ENCODE measurements around the gene UCN2.
"Not testable (repeated sequence)": the region's sequence is repeated elsewhere in the genome, so short reads cannot be mapped to it uniquely, and the experiment has no call there.

UCN2 gene

DNA sequence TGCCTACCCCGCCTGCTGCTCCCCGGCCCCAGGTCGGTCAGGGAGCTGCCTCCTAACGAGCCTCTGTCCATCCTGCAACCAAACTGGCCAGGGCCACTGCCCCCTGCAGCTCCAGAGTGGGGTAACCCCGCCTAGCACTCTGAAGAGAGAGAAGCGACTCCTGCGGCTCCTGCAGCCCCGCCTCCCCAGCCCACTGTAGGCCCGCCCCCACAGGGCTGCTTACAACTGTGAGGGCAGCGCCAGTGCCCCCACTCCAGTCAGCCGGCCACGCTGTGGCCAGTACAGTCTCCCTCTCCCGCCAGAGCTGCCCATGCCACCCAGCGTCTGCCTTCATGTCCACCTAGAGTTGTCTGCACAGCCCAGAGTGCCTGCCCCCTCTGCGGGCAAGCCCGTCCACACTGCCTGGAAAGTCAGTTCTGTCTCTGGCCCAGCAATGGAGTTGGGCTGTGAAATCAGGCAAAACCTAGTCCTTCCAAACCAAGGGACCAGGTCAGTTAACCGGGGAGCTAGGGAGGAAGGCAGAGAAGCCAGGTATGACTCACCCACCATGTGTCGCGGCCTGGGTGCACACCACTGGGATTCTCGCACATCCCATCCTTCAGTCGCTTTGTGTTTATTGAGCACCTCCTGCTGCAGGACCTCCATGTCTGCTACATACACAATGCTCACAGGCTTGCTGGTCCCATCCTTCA lies 2.4 kb downstream of the UCN2 start:
- peak; percentile 34 for DNase-seq (ENCODE audit: low read depth)

DNA sequence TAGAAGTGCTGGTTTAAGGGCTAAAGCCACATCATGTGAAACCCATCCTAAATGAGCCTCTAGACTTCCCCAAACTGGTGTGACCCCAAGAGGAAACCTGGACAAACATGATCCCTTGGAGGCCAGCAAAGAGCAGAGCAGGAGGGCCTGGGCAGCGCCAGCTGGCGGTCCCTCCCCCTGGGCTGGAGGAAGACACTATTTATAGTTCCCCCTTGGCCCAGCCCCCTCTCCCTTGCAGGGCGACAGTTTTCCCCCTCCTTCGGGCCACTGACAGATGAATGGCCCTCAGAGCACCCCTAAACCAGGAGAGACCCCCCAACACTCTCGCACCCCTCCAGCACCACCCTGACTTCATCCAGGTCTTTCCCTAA lies 2.9 kb downstream of the UCN2 start:
- DNase-seq (ENCODE audit: low read depth) = no peak

DNA sequence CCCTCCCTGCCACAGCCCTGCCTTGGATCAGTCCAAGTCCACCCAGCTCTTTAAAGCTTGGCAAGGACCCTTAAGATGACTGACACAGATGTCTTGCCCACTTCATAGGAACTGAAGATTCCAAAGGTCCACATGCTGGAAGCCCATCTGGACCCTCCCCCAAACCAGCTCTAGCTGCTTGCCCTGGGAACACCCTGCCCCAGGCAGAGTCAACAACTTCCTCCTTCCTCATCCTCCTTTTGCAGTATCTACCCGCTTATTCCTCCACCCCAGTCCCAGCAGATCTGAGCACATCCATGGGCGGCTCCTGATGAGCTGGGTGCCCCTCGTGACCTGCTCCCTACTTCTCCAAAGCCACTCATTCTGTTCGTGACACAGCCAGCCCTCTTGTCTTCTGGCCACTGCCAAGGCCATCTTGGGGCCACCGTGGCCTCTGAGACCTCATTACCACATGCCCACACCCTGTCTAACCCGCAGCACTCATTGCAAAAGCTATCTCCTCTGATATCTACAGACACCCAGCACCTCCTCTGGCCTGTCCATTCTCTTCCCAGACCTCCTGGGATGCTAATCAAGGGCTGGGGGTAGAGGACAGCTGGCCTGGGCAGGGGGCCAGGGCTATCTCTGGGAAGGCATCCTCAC lies 5.0 kb downstream of the UCN2 start:
- no peak for DNase-seq (ENCODE audit: low read depth)

DNA sequence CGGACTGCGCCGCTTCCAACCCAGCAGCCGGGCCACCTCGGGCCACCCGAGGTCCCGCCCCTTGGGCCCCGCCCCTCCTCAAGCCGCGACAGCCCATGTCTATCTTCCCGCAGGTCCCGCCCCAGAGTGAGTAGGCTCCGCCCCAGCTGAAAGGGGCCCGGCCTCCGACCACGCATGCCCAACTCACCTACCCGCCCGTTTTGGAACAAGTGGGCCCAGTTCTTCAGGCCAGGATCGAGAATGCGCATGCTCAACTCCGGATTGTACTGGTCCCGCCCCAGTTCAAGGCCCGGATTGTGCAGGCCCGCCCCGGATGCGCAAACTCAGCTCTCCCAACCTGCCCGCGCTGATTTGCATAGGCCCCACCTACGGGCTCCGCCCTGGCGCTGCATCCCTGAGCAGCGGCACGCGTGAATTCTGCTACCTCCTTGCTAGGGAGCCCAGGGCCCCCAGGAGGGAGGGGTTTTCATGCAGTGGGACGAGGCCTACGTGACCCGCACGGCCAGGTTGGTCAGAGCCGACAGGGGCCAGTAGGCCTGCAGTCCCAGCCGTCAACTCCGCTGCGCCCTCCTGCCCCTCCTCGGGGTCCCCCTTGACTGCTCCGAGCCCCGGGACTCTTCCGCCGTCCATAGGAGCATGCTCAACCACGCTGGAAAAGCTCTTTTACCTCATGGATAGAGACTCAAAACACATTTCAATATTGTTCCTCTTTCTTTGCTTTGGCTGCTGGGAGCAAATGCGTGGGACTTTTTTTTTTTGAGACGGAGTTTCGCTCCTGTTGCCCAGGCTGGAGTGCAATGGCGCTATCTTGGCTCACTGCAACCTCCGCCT lies 6.6 kb downstream of the UCN2 start, which contains the start of gene PFKFB4:
Gene PFKFB4 (minus strand): TSS at position 8 of the 831 bp plus-strand sequence. CDS start 26 bp downstream, outside the sequence.
- peak; percentile 98 for DNase-seq (ENCODE audit: low read depth)

DNA sequence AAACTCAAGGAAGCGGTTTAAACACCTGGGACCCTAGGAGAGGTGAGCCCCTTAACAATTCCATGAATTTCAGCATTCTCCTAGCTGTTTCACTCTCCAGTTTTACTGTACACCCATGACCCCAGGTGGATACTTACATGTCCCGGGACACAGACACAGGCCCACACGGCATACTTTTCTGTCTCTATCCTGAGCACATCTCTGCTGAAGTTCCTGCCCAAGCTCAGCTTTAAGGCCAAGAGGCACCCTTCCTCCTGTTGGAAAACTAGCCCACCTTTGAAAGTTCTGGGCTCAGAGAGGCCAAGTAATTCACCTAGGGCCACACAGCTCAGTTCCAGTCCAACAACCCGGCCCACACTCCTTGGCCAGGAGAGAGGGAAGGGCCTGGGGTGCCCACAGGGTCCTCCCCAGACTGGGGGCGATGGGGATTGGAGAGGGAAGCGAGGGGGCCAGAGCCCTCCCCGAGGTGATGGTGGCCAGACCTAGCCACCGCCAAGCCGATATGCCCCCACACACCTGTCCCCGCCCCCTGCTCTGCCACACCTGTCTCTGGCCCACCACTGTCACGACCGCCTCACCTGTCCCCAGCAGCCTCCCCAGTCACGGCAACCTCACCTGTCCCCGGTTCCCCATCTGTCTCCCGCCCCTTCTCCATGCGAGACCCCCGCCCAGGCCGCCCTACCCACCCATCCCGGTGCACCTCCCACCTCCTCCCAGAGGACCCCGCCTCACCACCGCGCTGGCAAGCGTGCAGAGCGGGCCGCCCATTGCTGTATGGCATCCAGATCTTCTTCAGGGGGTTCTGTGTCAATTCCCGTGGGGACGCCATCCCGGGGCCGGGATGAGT lies 7.4 kb downstream of the UCN2 start:
- no peak for DNase-seq (ENCODE audit: low read depth)

DNA sequence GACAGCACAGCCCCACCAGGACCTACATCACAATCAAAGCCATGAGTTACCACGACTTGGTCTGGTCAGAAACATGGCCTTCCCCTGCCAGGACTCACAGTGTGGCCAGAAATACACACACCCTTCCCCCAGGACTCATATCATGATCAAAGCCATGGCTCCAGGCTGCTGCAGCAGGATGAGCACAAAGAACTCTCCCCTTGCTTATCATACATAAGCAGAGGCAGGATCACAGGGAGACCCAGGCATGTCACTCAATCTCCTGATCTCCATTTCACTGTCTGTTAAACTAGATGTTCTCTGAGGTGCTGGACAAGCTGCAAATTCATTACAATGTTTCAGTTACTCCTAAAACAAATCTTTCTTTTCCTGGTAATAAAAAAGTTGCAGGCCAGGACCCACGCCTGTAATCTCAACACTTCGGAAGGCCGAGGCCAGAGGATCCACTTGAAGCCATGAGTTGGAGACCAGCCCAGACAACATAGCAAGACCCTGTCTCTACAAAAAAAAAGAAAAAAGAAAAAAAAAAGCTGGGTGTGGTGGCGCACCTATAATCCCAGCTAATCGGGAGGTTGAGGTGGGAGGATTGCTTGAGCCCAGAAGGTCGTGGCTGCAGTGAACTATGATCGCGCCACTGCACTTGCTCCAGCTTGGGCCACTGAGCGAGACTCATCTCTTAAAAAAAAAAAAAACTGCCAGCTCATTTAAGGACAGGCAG lies 8.2 kb downstream of the UCN2 start:
- no peak for DNase-seq (ENCODE audit: low read depth)

DNA sequence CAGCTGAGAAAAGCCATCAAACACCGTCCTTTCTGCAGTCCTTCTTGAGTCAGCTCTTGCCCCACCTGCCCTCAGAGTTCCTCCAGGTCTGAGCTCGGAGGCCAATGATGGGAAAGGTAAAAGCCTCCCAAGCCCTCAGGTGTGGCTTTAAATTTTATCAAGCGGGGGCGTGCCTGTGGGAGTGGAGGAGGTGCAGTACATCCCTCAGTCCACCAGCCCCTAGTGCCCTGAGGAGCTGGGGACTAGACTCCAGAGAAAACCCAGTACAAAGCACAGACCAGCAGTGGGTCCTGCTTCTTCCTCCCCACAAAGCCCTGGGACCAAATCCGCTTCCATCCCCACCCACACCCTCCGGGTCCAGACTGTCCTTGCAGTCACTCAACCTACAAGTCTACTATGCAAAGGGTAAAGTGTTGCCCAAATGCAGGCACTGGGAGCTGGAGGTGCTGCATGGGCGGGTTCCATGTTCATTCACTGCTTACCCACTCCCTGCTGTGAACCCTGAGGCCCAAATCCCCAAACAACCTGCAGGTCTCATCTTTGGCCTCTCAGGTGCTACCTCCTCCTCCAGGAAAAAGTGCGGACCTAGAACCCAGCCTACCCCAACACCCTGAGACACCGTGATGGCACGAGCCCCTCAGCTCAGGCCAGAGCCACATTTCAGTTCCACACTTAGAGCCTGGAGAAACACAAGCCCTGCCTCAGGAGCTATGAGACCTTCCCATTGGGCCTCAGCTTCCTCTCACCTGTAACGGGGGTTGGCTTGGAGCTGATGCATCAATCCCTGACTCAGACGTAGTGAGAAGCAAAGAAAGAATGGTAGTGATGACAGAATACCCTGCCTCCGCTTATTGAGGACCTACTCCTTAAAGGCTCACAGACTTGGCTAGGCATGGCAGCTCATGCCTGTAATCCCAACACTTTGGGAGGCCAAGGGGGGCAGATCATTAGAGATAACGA lies 9.4 kb downstream of the UCN2 start:
- DNase-seq (ENCODE audit: low read depth) = no peak

DNA sequence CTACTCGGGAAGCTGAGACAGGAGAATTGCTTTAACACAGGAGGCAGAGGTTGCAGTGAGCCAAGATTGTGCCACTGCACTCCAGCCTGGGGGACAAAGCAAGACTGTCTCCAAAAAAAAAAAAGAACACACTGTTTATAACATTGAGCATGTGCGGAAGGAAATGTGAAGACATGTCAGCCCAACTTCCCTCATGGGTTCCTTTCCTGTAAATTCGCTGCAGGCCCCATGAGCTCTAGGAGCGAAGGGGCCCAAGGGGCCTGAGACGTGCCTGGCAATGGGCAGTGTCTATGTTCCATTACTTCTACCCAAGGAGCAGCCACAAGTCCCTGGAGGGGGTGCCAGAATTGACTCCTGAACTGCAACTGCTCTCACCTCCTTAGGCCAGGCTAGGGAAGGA lies 10.2 kb downstream of the UCN2 start:
- DNase-seq (ENCODE audit: low read depth) = no peak

DNA sequence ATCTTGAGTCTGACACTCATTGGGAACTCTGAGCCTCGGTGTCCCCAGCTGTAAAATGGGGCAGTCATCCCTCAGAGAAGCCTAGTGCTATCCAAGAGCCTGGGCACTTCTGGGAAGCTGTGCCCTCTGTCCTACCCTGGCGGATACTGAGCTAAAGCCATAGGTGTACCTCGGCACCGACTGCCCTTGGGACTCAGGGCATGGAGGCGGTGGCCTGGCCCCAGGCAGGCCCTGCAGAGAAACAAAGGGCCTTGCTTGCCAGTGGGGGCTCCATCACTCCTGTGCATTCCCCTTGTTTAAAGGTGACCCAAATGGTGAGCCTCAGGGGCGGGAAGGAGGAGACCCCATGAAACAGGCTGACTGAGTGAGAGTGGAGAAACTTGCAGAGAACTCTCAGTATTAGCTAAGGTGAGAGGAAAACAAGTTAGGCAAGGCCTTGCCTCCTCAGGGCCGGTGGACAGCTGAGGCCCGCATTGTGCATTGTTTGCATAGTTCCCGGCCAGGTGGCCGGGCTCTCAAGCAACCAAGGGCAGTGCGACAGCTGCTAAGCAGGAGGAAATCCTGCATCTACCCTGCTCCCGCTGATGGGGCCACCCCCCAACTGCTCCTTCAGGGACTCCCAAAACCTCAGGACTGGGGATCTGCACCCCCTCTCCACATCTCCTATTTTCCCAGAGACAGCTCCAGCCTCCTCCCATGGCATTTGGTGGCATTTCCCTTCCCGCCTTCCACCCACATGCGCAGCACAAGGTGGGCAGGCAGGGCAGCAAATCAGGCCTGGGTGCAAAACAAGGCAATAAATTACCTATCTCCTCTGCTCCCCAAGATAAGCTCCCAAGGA lies 11.2 kb downstream of the UCN2 start:
- DNase-seq (ENCODE audit: low read depth) = no peak

DNA sequence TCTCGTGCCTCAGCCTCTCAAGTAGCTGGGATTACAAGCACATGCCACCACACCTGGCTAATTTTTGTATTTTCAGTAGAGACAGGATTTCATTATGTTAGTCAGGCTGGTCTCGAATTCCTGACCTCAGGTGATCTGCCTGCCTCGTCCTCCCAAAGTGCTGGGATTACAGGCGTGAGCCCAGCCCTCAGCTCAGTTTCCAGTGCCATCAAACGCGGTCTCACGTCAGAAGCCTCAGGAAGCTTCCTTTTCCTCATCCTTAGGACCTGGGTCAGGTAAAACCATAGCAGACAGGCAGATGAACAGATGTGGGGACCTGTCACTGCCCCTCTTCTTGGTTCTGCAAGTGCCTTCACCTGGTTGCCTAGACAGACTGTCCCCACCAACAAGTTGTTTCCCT lies 11.9 kb downstream of the UCN2 start:
- not testable (repeated sequence) for DNase-seq (ENCODE audit: low read depth)

DNA sequence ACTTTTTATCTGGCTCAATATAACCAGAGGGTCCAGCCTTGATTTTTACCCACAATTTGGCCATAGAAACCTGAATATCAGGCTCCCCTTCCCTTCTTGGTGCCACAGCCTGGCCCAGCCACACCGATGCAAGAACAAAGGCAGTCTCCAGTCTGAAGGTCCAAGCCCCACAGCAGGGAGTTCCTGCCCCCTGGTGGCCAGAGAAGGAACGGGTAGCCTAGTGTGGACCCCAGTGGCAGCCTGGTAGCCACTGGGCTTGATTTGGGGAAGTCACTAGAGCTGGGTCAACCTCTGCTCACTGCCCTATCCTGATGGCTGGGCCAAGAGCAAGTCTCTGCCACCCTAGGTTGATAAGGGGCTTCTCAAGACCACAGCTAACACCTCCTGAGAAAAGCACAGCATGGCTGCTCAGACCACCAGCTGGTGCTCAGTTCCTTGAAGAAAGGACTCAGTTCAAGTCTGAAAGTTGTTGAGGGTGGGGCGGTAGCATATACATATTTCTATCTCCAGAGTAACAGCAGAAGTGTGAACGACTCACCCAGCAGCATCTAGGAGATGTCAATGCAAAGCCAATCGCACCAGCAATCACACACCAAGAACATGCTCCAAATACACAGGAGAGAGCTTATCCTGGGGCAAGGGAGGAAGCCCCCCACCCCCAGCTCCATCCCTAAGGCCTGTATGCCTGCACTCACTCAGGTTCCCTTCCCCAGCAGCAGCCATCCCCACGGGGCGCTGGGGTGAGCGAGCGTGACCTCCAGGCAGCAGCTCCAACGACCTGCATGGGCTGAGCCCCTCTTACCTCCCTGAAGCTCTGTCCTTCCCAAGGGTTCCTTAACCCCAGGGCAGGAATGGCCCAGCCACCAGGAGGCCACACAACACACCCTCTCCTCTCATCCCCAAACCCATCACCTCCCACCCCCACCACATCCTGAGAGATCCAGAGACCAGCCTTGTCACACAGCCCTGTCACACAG lies 14.6 kb downstream of the UCN2 start:
- DNase-seq (ENCODE audit: low read depth) = peak; percentile 62

DNA sequence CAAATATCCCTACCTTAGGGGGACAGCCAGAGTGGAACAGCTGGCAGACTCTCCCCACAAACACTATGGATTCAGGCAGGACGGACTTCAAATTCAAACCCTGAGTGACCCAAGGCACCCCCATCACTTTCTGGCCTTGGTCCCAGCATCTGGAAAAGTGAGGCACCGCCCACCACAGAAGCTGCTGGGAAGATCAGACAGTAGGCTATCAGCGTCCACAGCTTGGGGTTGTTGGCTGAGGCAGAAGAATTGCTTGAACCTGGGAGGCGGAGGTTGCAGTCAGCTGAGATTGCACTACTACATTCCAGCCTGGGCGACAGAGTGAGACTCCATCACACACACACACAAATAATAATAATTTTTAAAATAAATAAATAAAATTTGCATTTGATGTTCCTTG lies 15.5 kb downstream of the UCN2 start:
- no peak for DNase-seq (ENCODE audit: low read depth)

DNA sequence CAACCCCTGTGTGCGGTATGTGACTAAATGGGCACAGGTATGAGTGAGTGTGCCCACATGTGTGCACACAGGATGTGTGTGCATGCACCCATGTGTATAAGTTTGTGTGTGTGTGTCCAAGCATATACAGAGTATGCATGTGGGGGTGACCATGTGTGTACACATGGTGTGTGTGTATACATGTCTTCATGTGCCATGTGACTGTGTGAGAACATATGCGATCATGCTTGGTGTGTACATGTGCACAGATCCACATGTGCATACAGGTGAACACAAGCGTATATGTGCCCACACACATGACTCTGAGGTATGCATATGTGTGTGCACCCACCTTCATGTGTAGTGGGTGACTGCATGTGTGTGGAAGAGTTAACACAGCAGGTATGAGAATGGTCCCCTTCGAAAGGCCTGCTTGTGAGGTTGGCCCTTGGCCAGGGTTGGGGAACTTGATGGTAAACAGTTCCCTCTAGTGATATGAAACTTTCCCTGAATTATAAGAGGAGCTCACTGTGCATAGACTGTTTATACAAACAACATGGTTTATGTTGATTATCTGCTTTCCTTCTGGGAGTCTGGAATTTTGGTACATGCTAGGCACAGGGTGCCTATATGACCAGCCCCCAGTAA lies 17.3 kb downstream of the UCN2 start:
- DNase-seq (ENCODE audit: low read depth) = no peak

DNA sequence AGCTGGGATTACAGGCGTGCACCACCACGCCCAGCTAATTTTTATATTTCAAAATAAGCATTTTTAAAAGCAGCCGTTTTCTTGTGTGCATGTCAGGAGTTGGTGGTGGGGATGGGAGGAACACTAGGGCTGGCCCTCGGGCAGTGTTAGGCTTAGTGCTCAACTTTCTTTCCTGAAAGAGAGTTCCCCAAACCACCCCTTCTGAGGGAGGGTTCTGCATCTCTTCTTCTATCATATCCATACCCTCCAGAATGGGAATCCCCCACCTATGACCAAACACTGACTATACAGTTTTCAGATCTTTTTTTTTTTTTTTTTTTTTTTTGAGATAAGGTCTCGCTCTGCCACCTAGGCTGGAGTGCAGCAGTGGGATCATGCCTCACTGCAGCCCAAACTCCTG lies 19.4 kb downstream of the UCN2 start:
- no peak for DNase-seq (ENCODE audit: low read depth)

DNA sequence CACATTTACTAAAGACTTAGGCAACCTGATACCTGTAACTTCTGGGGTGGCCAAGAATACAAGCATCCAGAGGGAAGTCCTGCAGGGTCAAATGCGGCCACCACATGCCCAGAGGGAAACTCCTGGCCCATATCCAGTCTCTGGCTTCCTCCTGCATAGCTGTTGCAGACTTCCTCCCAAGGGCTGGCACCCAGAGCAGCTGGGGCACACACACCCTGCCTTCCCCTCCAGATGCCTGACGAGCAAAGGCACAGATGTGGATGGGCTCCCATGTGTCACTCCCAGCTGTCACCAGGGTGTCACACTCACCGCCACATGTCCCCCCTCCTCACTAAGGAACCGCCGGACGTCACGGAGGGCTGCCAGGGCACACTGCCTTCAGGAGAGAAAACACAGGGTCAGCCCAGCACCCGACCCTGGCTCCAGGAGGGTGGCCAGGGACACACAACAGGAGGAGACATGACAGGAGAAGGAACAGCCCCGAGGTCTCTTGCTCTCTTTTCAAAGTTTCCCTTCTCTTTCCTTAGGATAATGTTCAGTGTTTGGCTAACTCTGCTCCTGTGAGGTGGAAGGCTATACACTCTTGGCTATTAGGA lies 20.2 kb downstream of the UCN2 start:
- no peak for DNase-seq (ENCODE audit: low read depth)

DNA sequence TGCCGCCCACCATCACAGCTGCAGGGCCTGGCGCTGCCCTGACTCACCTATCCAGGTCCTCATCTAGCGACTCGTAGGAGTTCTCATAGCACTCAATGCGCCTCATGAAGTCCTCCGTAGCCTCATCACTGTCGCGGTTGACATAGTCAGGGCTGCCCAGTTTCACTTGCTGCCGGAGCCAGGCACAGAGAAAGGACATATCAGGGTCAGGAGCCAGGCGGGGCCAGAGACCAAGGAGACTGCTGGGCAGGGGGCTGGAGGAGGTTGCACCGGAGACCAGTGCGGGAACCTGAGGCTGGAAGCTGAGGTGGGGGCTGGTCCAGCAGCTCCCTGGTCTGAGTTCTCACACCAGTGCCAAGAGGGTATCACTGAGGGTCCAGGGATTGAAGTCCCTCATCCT lies 25.1 kb downstream of the UCN2 start:
- DNase-seq (ENCODE audit: low read depth) = no peak

DNA sequence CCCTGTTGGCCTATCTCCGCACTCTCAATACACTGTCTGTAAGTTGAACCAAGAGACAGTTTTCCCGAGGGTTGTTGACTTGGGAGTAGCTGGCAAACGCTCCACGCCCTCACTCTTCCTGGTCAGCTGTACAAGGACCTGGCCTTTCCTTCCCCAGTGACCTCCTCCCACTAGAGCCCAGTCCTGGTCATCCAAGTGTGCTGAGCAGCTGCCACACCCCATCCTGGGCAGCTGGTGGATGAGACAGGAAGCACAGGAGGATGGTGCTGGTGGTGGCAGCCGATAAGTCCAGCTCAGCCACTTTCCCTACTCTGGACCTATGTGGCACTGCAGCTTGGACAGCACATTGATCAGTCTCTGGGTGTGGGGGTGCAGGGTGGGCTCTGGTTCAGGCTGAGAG lies 26.8 kb downstream of the UCN2 start:
- no peak for DNase-seq (ENCODE audit: low read depth)
